GM12872 (cell line): ENCODE results near the gene POLR2J.
"Not testable (repeated sequence)": the region's sequence is repeated elsewhere in the genome, so short reads cannot be mapped to it uniquely, and the experiment has no call there.

Source experiments
- CTCF ChIP-seq: IDR thresholded peaks from 3 replicates; pipeline ENCODE4 v1.5.1; 2011; ENCODE audit warnings: low read depth, mild to moderate bottlenecking, low read length, moderate library complexity; ENCODE audit not compliant: insufficient read depth

Gene POLR2J

DNA sequence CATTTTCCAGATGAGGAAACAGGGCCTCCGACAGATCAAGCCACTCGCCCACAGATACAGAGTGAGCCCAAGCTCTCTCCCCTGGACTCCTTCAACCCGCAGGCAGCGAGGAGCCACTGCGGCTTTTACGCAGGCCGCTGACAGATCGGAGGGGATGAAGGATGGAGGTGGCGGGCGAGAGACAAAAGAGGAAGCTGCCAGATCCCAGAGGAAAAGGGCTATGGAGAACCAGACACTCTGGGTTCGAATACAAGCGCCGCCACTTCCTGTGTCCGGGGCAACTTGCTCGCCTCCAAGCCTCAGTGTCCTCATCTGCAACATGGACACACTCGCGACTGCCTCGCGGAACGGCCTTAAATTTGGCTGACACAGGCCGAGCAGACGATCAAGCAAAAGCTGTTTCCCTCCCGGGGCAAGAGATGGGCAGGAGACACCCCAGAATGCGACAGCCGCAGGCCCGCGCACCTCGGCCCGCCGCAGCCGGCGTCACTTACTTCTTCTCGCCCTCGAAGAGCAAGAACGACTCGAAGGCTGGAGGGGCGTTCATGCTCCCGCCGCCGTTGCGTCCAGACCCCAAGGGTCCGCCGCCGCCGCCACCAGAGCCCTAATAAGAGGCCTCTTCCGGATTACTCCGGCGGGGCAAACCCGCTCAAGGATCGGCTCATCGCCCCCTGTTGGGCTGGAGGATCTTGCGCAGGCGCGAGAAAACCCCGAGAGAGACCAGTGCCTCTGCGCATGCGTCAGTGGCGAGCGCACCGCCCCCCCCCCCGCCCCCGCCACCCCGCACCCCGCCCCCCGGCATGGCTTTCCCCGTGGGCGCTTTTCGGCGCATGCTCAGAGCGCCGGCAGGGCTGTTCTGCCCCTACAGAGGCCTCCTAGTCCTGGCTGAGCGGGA lies at the start of gene POLR2J:
TSS of gene POLR2J (minus strand) at position 609 of the 895 bp plus-strand sequence. CDS start at position 547, 62 bp downstream.
- 0 out of 3 replicates have a peak, but pooled peaks have one; percentile 11 for TF ChIP-seq CTCF

DNA sequence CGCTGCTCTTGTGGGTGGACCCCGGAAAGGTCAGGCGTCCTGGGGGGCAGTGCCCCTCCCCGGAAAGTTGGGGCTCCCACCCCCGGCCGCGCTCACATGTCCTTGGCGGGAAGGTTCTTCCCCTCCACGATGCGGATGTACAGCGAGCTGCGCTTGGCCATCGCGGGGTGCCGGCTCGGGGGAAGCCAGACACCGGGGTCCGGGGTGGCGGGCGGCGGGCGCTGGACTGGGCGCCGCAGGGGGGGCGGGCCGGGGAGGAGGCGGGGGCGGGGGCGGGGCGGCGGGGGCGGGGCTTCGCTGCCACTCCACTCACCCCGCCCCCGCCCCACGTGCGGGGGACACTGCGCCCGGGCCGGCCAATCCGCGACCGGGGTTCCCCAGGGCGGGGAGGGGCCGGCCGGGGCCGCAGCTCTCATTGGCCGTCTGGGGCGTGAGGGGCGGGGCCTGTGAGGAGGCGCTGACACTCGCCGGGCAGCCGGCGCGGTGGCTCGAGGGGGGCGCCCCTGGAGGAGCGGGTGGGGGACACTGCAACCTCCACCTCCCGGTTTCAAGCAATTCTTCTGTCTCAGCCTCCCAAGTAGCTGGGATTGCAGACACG lies 38.9 kb upstream of the POLR2J start, which contains the start of gene RASA4B:
TSS of gene RASA4B (minus strand) at position 228 of the 598 bp plus-strand sequence. CDS start at position 161, 67 bp downstream.
- TF ChIP-seq CTCF, result not testable (repeated sequence)

GRCh38 chr7:102479982-102480637 lies 1.4 kb upstream of the POLR2J start:
- peak; percentile 36; the same call in 2 of the 3 replicates for TF ChIP-seq CTCF

DNA sequence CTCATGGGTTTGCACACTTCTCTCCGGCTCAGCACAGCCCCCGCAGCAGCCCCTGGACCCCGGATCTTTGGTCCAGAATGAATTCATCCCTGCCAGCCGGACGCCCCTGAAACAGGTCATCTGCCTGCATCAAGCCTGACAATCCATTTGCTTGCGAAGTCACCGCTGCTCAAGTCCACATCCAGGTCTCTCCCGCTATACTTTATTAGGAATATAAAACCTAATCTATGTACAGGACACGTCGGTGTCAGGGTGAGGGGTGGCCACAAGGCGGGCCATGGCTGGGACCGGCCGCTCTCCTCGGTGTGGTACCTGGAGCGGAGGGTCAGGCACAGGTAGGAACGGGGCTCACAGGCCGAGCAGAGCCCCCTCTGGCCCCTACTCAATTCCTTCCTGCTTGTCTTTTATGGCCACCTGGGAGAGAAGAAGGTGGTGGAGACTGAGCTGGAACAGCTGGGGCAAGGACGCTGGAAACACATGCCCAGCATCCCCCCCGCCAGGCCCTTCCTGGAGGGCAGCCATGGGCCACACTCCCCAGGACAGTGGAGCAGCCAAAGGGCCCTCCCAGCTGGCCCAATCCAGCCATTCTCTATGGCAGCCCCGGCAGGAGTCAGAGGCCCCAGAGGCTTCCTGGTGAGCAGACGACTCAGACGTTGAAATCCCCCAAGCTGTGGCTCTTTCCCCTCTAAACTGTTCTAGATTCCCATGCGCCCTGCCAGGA lies 5.3 kb downstream of the POLR2J start:
- TF ChIP-seq CTCF, result no peak

DNA sequence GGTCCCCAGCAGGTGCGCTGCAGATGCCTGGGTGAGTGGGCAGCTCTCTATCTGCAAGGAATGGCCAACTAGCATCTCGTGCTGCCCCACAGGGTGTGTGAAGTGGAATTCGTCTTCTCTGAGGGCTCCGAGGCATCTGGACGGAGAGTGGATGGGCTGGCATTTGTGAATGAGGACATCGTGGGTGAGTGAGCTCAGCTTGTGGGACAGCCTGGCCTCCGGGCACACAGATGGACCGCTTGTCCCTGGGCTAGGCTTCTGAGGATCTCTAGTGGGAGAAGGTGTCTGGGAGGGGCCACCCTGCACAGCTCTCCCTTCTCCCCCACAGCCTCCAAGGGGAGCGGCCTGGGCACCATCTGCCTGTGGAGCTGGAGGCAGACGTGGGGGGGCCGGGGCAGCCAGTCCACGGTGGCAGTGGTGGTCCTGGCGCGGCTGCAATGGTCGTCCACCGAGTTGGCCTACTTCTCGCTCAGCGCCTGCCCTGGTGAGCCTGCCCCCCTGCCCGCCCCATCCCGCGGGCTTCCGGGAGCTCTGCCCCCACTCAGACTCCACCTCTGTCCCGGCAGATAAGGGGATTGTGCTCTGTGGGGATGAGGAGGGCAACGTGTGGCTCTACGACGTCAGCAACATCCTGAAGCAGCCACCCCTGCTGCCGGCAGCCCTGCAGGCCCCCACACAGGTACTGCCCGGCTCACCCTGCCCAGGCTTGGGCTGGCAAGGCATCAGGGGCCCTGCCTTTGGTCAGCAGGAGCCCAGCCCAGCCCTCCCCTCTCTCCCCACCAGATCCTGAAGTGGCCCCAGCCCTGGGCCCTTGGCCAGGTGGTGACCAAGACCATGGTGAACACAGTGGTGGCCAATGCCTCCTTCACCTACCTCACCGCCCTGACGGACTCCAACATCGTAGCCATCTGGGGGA lies 6.3 kb downstream of the POLR2J start:
- no peak for TF ChIP-seq CTCF

- no peak for TF ChIP-seq CTCF
Measured at GRCh38 chr7:102471791-102472125, 7.0 kb downstream of the POLR2J start.
